Heart right ventricle (tissue), 16 donors: ENCODE results near the gene EEPD1. TPM values are rescaled to one million over a fixed set of nuclear protein-coding genes. Genes with fewer than 3 reads are reported as not detected.

Experiments used
- ATAC-seq, 8 donors: fragments of 200-7000 bp; cut with Tn5 transposase; one replicate each; pipeline ENCODE4 v1.9.1; 2020; ENCODE audit warnings: mild to moderate bottlenecking in 8 of 8, moderate library complexity in 8 of 8, moderate number of reproducible peaks in 1 of 8
- DNase-seq, 2 donors: peaks; one replicate each; pipeline ENCODE4 v3.0.0-alpha.2; 2020
- H3K27ac ChIP-seq, 10 donors: fragments of 200-600 bp; sonication (generic) in 2 of 10; one replicate each; pipeline versions ENCODE4 v1.5.0 to v1.8.0; 2020 to 2022; ENCODE audit warnings: mild to moderate bottlenecking in 3 of 10
- H3K27me3 ChIP-seq, 7 donors: fragments of 200-600 bp; one replicate each; pipeline ENCODE4 v1.8.0; 2021 to 2022; ENCODE audit warnings: mild to moderate bottlenecking in 2 of 7
- H3K36me3 ChIP-seq, 9 donors: fragments of 200-600 bp; sonication (generic) in 1 of 9; one replicate each; pipeline versions ENCODE4 v1.5.0 to v1.8.0; 2020 to 2022; ENCODE audit warnings: mild to moderate bottlenecking in 2 of 9
- H3K4me1 ChIP-seq, 9 donors: fragments of 200-600 bp; sonication (generic) in 1 of 9; one replicate each; pipeline versions ENCODE4 v1.5.0 to v1.8.0; 2020 to 2022; ENCODE audit warnings: mild to moderate bottlenecking in 4 of 9
- H3K4me3 ChIP-seq, 10 donors: fragments of 200-600 bp; sonication (generic) in 2 of 10; one replicate each; pipeline versions ENCODE4 v1.5.0 to v1.8.0; 2020 to 2022; ENCODE audit warnings: mild to moderate bottlenecking in 7 of 10, moderate library complexity in 2 of 10
- H3K9me3 ChIP-seq, 11 donors: fragments of 200-600 bp in 10 of 11; sonication (generic) in 2 of 11; one replicate each; pipeline versions ENCODE4 v1.5.0 to v1.8.0; 2013 to 2022; ENCODE audit warnings: mild to moderate bottlenecking in 2 of 11, control low read depth in 1 of 11, moderate library complexity in 1 of 11
- WGBS, 2 donors: extraction: QIAGEN DNeasy Blood & Tissue Kit; methylation state at CpG; one replicate each; pipeline ENCODE4 v1.1.7; 2013; ENCODE audit warnings: inconsistent platforms in 1 of 2; 5-methylcytosine and 5-hydroxymethylcytosine counted together
- intact Hi-C, 10 donors: fragments of 100-400 bp; cut with DNase I; formaldehyde crosslinking; loops; one replicate each; pipeline versions ENCODE4 v1.11.1 to v1.14.2; 2022
- polyA plus RNA-seq, 2 donors: library from polyadenylated mRNA; stranded (reverse); fragments of 200-250 nt; gene quantifications; one replicate each; pipeline ENCODE4 v1.2.3, GENCODE V29; 2013
- total RNA-seq, 10 donors: library from RNA; stranded (reverse); fragmentation: NEBNext Ultra II Directional in 3 of 10; extraction: Animal tissue kit (Norgen Biotek cat#: 25700) in 3 of 10; gene quantifications; one replicate each; pipeline versions ENCODE4 v1.2.1 to v1.2.4, GENCODE V29; 2021 to 2023
- TF ChIP-seq, protein P1 (sequence below), 9 donors: fragments of 200-600 bp; sonication (generic) in 2 of 9; IDR thresholded peaks; one replicate each; pipeline versions ENCODE4 v1.5.0 to v1.8.0; 2021 to 2022; ENCODE audit warnings: antibody characterized with exemption in 9 of 9, mild to moderate bottlenecking in 5 of 9, moderate library complexity in 1 of 9
- donor health status: Arrhythmogenic right ventricular cardiomyopathy.
- donor health status: ischemic (EF 13 %, LVEDD 7.1; RV severe dilation, severe dysfunction).
- donor health status: healthy with polysubstance abuse.
- donor health status: DM: no; HTN: yes; CAD: no.
- donor health status: DM: no; HTN: no; CAD: no.
- donor health status: ischemic (EF 25% LVEDD 6.9; RV normal size, moderate dysfunction).
- donor health status: ischemic (EF 25% LVEDD 5.7; RV mildly dilated, moderate dysfunction).
- donor health status: healthy.
- donor health status: DM: yes; HTN: yes; CAD: no.
- donor health status: Ischemic cardiomyopathy.
- donor health status: ischemic (EF 35%, LVEDD 5.7; RV mildly dilated, moderate dysfunction).
- donor health status: nonischemic (EF 11% LVEDD 7.7; RV severe dilation, severe dysfunction).
- donor health status: DM: yes; HTN: yes; CAD: no.
- donor health status: PGD.
- donor health status: ischemic (EF 29% LVEDD 5.4; RV normal size, mild dysfunction).
- donor health status: nonischemic (EF 23%, LVEDD 6.1; RV moderate dilation, normal function).

The EEPD1 gene
- total and polyA plus RNA-seq, 12 donors = 6.1 to 15.2 (median 8.4) TPM

DNA sequence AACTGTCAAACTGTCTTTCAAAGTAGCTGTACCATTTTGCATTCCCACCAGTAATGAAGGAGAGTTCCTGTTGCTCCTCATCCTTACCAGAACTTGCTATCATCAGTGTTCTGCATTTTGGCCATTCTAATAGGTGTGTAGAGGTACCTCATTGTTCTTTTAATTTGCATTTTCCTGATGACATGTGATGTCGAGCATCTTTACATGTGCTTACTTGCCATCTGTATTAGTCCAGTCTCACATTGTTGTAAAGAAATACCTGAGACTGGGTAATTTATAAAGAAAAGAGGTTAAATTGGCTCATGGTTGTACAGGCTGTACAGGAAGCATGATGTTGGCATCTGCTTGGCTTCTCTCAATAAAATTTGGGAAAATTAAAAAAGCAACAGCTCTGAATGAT lies 38.7 kb upstream of the EEPD1 start:
- no peaks in the 10 kb centered on the region for H3K36me3 ChIP-seq
- TF ChIP-seq, protein P1, sequence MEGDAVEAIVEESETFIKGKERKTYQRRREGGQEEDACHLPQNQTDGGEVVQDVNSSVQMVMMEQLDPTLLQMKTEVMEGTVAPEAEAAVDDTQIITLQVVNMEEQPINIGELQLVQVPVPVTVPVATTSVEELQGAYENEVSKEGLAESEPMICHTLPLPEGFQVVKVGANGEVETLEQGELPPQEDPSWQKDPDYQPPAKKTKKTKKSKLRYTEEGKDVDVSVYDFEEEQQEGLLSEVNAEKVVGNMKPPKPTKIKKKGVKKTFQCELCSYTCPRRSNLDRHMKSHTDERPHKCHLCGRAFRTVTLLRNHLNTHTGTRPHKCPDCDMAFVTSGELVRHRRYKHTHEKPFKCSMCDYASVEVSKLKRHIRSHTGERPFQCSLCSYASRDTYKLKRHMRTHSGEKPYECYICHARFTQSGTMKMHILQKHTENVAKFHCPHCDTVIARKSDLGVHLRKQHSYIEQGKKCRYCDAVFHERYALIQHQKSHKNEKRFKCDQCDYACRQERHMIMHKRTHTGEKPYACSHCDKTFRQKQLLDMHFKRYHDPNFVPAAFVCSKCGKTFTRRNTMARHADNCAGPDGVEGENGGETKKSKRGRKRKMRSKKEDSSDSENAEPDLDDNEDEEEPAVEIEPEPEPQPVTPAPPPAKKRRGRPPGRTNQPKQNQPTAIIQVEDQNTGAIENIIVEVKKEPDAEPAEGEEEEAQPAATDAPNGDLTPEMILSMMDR (IDR thresholded peaks at IDR 0.05) = no peak
- H3K4me3 ChIP-seq = no peak overlapping the region
- intact Hi-C loops = loop anchor here in 1 of 10 donors (10.0 kb wide), 1 partner anchor 130 kb away; no protein-coding TSS in a partner anchor
- H3K27me3 ChIP-seq = no peaks in the 10 kb centered on the region
- DNase-seq (no peak), ATAC-seq (no peak)
- 90 to 94% methylated on average over 1 of the region's 1 CpG for WGBS, 2 donors
- no peak overlapping the region for H3K27ac ChIP-seq
- H3K4me1 ChIP-seq = peaks cover 6 to 44% (median 29%) of the 10 kb centered on the region in 9 donors
- H3K9me3 ChIP-seq = no peaks in the 10 kb centered on the region

DNA sequence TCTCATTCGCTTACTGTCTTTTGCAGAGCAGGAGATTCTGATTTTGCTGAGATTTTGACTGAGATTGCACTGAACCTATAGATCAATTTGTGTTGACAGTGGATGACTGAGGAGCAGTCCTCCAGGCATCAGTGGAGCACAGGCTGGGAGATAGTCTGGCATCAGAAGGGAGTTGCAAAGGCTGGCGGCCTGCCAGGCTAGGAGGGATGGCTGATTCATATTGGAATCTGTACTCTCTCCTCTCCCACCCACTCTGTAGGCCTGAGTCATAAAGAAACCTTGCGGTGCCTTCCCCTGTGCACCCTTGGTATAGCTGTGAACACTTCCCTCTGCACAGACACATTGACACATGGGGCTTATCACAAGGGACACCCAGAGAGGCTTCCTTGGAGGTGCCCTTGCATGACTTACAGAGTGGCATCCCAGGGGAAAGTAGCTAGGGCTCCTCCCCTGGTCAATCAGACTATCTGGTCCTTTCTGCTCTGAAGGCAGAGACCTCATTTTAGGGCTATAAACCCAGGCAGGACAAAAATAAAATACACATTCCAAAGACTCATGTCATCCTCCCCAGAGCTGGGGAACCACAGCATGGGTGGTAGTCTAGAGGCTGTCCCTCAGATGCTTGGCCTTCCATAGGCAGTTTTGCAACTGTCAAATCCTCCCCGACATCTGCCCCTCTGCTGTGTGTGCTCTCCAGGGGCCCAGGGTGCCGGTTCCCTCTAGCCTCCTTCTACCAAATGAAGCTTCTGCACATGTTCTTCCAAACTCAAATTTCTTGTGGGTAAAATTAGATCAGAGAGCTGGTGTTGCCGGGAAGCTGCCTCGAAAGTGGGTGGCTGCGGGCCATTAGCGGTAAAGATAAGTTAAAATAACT lies 37.4 kb upstream of the EEPD1 start:
- TF ChIP-seq, protein P1 (IDR thresholded peaks at IDR 0.05) = no peak
- intact Hi-C loops = loop anchor here in 4 of 10 donors (2.0 to 10.0 kb wide), 3 partner anchors 37 to 131 kb away; partner anchors contain the start of gene EEPD1 (in 2 of the 4)
- ATAC-seq (peak; percentile 27 to 85 (median 62)), DNase-seq (peak; percentile 36 to 68)
- peak overlapping the region in 6 of 10 donors; percentile 3 to 61 (median 44) for H3K27ac ChIP-seq
- H3K4me1 ChIP-seq = peaks cover 6 to 57% (median 34%) of the 10 kb centered on the region in 9 donors
- H3K9me3 ChIP-seq = no peaks in the 10 kb centered on the region
- no peaks in the 10 kb centered on the region for H3K36me3 ChIP-seq
- H3K27me3 ChIP-seq = no peaks in the 10 kb centered on the region
- WGBS, 2 donors = 29 to 42% methylated on average over 9 of the region's 9 CpGs
- no peak overlapping the region for H3K4me3 ChIP-seq

DNA sequence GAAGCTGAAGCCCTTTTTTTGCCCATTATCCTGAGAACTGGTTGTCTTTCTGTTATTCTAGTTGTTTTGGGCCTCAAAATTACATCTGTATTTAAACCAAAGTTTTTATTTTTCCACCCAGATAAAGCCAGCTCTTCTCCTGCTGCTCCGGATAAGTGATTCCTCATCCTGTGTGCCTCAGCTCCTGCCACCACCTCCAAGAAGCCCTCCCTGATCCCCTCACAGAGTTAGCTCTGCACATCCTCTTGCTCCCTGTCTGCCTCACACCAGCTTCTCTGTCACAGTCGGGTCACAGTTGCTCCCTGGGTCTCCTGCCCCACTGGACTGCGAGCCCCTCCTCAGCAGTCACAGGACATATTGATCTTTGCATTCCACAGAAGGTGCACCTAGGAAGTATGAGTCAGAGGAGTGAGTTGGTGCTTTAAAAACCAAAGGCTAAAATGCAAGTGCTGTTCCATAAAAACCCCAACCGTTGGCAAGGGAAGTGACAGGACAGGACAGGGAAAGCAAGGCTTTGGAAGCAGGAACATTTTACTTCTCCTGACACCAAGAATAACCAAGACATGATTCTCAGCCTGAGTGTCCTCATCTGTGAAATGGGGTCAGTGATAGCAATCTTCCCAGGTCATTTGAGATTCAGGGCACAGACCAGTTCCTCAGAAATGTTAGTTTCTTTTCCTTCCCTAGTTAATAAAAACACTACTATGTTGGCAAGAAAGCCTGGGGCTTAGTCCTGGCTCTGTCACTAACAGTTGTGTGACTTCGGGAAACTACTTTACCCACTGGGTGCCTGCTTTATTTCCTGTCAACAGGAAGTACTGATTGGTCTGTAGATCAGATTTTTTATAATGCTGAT lies 36.5 kb upstream of the EEPD1 start:
- WGBS, 2 donors = 54 to 61% methylated on average over 5 of the region's 5 CpGs

More for the DNA sequence above, 36.5 kb upstream of the EEPD1 start:
- Histone ChIP-seq H3K27me3 (no peaks in the 10 kb centered on the region), H3K36me3 (no peaks in the 10 kb centered on the region), H3K4me1 (peaks cover 6 to 57% (median 34%) of the 10 kb centered on the region in 9 donors), H3K9me3 (peaks cover 0 to 5% (median 0%) of the 10 kb centered on the region in 11 donors), H3K4me3 (no peak overlapping the region), H3K27ac (peak overlapping the region in 5 of 10 donors; percentile 3 to 61 (median 46))
- intact Hi-C loops = loop anchor here in 4 of 10 donors (2.0 to 10.0 kb wide), 3 partner anchors 36 to 132 kb away; partner anchors contain the start of gene EEPD1 (in 2 of the 4)
- DNase-seq = no peak
- no peak for ATAC-seq
- TF ChIP-seq, protein P1 (IDR thresholded peaks at IDR 0.05) = no peak
